Measurements from ENCODE around the gene ZNF296.

GRCh38 chr19:45117167-45117594 lies 40.9 kb upstream of the ZNF296 start:
- TF ChIP-seq ZFP36L2 (CRISPR knock-in tag; IDR thresholded peaks at IDR 0.05) (no peak), CTCF (CRISPR knock-in tag; IDR thresholded peaks at IDR 0.05) (no peak), ZNF552 (CRISPR knock-in tag; IDR thresholded peaks at IDR 0.05; ENCODE audit: borderline replicate concordance) (no peak), ZNF879 (CRISPR knock-in tag; IDR thresholded peaks at IDR 0.05) (no peak), ZZZ3 (CRISPR knock-in tag; IDR thresholded peaks at IDR 0.05; ENCODE audit: borderline replicate concordance) (no peak), ATF6 (CRISPR knock-in tag; conservative IDR thresholded peaks at IDR 0.05) (no peak), HMG20B (CRISPR knock-in tag; conservative IDR thresholded peaks at IDR 0.05) (no peak), SOX6 (IDR thresholded peaks at IDR 0.05) (no peak), SOX6 (CRISPR knock-in tag; IDR thresholded peaks at IDR 0.05) (no peak), GABPB1 (CRISPR knock-in tag; IDR thresholded peaks at IDR 0.05) (no peak)
